Gastroesophageal sphincter (tissue), 3 donors: ENCODE results near the gene CTSZ.

Experiments used
- CTCF ChIP-seq, 4 experiments: fragments of 200-600 bp in 2 of 4; fragments of 450-650 bp in 2 of 4; sonication (generic) in 1 of 4; IDR thresholded peaks; one replicate each; pipeline ENCODE4 v1.5.1; 2017 to 2019; ENCODE audit warnings: antibody characterized with exemption in 4 of 4, mild to moderate bottlenecking in 2 of 4, moderate library complexity in 2 of 4
- EP300 ChIP-seq: sonication (generic); formaldehyde crosslinking; IDR thresholded peaks from one replicate; pipeline ENCODE4 v1.6.1; 2017; ENCODE audit warnings: antibody characterized with exemption, mild to moderate bottlenecking
- POLR2A ChIP-seq, 2 donors: fragments of 450-650 bp; IDR thresholded peaks; one replicate each; pipeline ENCODE4 v1.6.1; 2017; ENCODE audit warnings: antibody characterized with exemption in 2 of 2, mild to moderate bottlenecking in 2 of 2, moderate library complexity in 1 of 2
- POLR2AphosphoS5 ChIP-seq: sonication (generic); formaldehyde crosslinking; IDR thresholded peaks from one replicate; pipeline ENCODE4 v1.6.1; 2017; ENCODE audit warnings: antibody characterized with exemption

DNA sequence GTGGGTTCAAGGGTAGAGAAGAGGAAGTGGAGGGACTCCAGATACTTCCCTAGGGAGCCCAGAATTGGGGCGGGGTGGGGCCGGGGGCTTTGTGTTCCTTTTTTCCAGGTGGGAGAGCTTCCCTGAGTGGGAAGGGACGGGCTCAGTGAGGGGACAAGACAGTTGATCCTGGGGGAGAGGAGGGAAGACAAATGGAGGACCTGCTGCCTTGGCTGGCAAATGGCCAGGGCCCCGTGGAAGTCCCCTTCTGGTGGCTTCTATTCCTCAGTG is 2.6 kb downstream of the CTSZ start:
- TF ChIP-seq CTCF (IDR thresholded peaks at IDR 0.05) (no peak), POLR2AphosphoS5 (no peak), POLR2A (IDR thresholded peaks at IDR 0.05) (no peak), EP300 (no peak)
